HL-60 (cell line): Measurements from ENCODE around the gene DAB2IP.

ENCODE experiments used
- DNase-seq, 2 experiments: peaks; one replicate each; pipeline ENCODE4 v3.0.0-alpha.2; 2010 to 2020; ENCODE audit warnings: low read depth in 1 of 2, low spot score in 1 of 2
- H3K27ac ChIP-seq: fragments of 250-450 bp; sonication (Bioruptor Pico); replicated peaks from 2 replicates; pipeline ENCODE4 v1.5.1; 2020; ENCODE audit warnings: mild to moderate bottlenecking, moderate library complexity
- H3K27me3 ChIP-seq: fragments of 250-450 bp; sonication (Bioruptor Pico); 2 replicates; pipeline ENCODE4 v1.5.1; 2021; ENCODE audit warnings: mild to moderate bottlenecking, moderate library complexity; ENCODE audit not compliant: insufficient read depth, poor library complexity, severe bottlenecking
- H3K4me3 ChIP-seq: replicated peaks from 2 replicates; pipeline ENCODE4 v1.5.1; 2011; ENCODE audit warnings: mild to moderate bottlenecking, control low read depth, low read length; ENCODE audit not compliant: insufficient read depth
- CTCF ChIP-seq: IDR thresholded peaks from one replicate; pipeline ENCODE4 v1.5.1; 2011; ENCODE audit warnings: low read length, control low read depth, inconsistent platforms; ENCODE audit not compliant: insufficient read depth
- GABPA ChIP-seq: IDR thresholded peaks from 2 replicates; pipeline ENCODE4 v1.6.1; 2012; ENCODE audit warnings: low read depth
- POLR2AphosphoS5 ChIP-seq: IDR thresholded peaks from 2 replicates; pipeline ENCODE4 v1.6.1; 2012; ENCODE audit warnings: low read depth
- REST ChIP-seq: IDR thresholded peaks from 2 replicates; pipeline ENCODE4 v1.6.1; 2012; ENCODE audit warnings: low read depth; ENCODE audit not compliant: insufficient replicate concordance
- SPI1 ChIP-seq: IDR thresholded peaks from 2 replicates; pipeline ENCODE4 v1.6.1; 2012; ENCODE audit warnings: low read depth, mild to moderate bottlenecking, borderline replicate concordance

DAB2IP gene

GRCh38 chr9:121786543-121786948 lies 135.1 kb downstream of the DAB2IP start:
- no peak overlapping the region for H3K4me3 ChIP-seq
- no peak overlapping the region for H3K27ac ChIP-seq
- no peak for DNase-seq
- no peak for TF ChIP-seq SPI1
- no peak for TF ChIP-seq CTCF
- TF ChIP-seq REST = no peak
- TF ChIP-seq POLR2AphosphoS5 = no peak
- TF ChIP-seq GABPA = no peak
- H3K27me3 ChIP-seq = no peaks in the 10 kb centered on the region

- Histone ChIP-seq H3K4me3 (no peak overlapping the region), H3K27ac (no peak overlapping the region), H3K27me3 (no peaks in the 10 kb centered on the region)
- no peak for DNase-seq
- no peak for TF ChIP-seq REST
- no peak for TF ChIP-seq POLR2AphosphoS5
- TF ChIP-seq CTCF = no peak
- no peak for TF ChIP-seq GABPA
- no peak for TF ChIP-seq SPI1
Observed at GRCh38 chr9:121786998-121787422, 135.6 kb downstream of the DAB2IP start.

GRCh38 chr9:121788686-121789366 lies 137.4 kb downstream of the DAB2IP start:
- no peak overlapping the region for H3K4me3 ChIP-seq
- no peak for TF ChIP-seq POLR2AphosphoS5
- TF ChIP-seq GABPA = no peak
- no peak for TF ChIP-seq REST
- no peak for TF ChIP-seq CTCF
- no peak for TF ChIP-seq SPI1
- no peak overlapping the region for H3K27ac ChIP-seq
- H3K27me3 ChIP-seq = no peaks in the 10 kb centered on the region
- DNase-seq = no peak
